ENCODE results near the gene POU2F1. TPM values are rescaled to one million over a fixed set of nuclear protein-coding genes. Genes with fewer than 3 reads are reported as not detected.

POU2F1 gene
- total RNA-seq, 1 experiment from 2014 or later = 25.3 TPM

DNA sequence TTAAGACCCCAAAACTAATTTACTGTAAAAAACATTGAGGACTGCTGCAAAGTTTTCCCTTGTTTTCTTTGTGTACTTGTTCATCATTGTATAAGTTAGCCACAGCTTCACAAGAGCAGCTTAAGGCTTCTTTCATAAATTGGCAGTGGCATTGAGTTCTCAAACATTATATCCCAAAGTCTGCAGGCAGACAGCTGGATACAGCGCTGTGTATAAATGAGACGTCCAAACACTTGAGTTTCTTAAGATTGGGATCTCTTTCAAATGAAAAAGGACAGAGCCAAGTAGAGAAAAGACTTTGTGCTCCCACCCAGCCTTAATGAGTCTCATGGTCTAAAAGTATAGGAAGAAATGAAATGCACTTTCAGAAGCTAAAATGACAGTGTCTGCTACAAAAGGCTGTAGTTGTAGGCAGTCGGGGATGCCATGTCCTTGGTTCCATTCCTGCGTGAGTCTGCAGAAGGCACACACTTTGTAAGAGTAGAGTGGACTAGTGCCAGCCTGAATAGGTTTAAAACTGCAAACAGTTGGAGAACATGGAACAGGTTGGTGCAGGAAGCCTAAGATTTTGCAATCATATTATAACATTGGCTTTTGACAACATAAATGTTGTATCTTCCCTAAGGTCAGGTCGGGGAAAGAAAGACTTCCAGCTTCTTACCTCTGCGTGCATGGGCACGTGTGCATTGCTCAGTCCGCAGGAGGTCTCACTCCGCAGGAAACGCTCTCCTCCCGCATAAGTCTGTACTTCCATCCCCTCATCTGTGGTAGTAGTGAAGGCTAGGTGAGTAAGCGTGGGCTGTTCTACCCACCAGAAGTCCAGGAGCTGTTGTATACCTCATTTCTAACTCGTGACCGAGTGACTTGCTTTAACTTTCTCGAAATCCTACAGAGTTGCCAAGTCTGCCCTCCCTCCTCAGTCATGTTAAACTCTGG lies 203.3 kb downstream of the POU2F1 start:
- Mint-ChIP-seq H3K27me3 (ENCODE audit: unreplicated experiment) (no peaks in the 10 kb centered on the region), H3K4me1 (ENCODE audit: low read depth, unreplicated experiment) (no peaks in the 10 kb centered on the region), H3K36me3 (ENCODE audit: insufficient read depth, unreplicated experiment) (no peaks in the 10 kb centered on the region), H3K9me3 (ENCODE audit: low read depth, unreplicated experiment) (no peaks in the 10 kb centered on the region), H3K27ac (ENCODE audit: unreplicated experiment) (no peak overlapping the region), H3K4me3 (ENCODE audit: low read depth, unreplicated experiment) (no peak overlapping the region)
- TF ChIP-seq, protein P1, sequence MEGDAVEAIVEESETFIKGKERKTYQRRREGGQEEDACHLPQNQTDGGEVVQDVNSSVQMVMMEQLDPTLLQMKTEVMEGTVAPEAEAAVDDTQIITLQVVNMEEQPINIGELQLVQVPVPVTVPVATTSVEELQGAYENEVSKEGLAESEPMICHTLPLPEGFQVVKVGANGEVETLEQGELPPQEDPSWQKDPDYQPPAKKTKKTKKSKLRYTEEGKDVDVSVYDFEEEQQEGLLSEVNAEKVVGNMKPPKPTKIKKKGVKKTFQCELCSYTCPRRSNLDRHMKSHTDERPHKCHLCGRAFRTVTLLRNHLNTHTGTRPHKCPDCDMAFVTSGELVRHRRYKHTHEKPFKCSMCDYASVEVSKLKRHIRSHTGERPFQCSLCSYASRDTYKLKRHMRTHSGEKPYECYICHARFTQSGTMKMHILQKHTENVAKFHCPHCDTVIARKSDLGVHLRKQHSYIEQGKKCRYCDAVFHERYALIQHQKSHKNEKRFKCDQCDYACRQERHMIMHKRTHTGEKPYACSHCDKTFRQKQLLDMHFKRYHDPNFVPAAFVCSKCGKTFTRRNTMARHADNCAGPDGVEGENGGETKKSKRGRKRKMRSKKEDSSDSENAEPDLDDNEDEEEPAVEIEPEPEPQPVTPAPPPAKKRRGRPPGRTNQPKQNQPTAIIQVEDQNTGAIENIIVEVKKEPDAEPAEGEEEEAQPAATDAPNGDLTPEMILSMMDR (IDR thresholded peaks at IDR 0.05; ENCODE audit: unreplicated experiment) = no peak
- BruUV-seq (replicated peaks) = no TSS peak
- intact Hi-C loops (cut with micrococcal nuclease; ENCODE audit: unreplicated experiment) = no loop called here
- CTCF ChIA-PET = no interaction called here
- DNase-seq = no peak

DNA sequence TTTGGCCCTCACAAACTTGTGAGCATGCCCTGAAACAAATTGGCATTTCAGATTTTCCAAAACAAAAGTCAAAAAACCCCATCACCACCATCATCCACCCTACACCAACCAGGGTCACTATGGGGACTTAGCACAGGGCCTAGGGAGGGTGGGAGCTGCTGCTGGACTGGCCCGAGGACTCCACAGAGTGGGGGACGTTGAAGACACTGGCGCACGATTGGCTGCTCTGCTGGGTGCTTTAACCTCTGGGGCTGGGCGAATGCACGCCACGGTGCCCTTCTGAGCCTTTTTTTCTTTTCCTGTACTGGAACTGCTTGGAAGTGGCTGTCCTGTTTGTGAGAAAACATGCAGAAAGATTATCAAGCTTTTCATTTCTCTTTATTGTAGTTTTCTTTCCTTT lies 204.8 kb downstream of the POU2F1 start:
- Mint-ChIP-seq H3K27ac (ENCODE audit: unreplicated experiment) (no peak overlapping the region), H3K9me3 (ENCODE audit: low read depth, unreplicated experiment) (no peaks in the 10 kb centered on the region), H3K4me1 (ENCODE audit: low read depth, unreplicated experiment) (no peaks in the 10 kb centered on the region), H3K36me3 (ENCODE audit: insufficient read depth, unreplicated experiment) (no peaks in the 10 kb centered on the region), H3K27me3 (ENCODE audit: unreplicated experiment) (no peaks in the 10 kb centered on the region), H3K4me3 (ENCODE audit: low read depth, unreplicated experiment) (no peak overlapping the region)
- CTCF ChIA-PET = no interaction called here
- DNase-seq = no peak
- TF ChIP-seq, protein P1 (IDR thresholded peaks at IDR 0.05; ENCODE audit: unreplicated experiment) = no peak
- intact Hi-C loops (cut with micrococcal nuclease; ENCODE audit: unreplicated experiment) = no loop called here
- no TSS peak for BruUV-seq (replicated peaks)

DNA sequence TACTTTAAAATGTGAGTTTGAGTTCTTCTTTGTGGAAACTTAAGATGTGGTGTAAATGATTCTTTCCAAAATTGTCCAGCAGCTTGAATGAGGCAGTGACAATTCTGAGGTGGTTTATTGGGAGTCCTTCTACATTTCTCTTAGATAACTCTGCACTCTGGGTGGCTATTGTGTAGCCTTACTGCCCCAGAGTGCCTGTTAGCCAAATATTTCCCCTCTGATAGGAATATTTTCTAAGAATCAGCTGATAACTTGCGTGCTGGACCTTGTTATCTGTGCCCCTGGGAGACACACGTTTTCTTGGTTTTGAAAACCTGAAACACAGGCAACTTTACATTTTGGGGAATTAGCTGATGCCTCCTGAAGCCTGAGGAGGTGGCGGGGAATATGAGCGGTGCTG lies 206.0 kb downstream of the POU2F1 start:
- DNase-seq = no peak
- Mint-ChIP-seq H3K4me1 (ENCODE audit: low read depth, unreplicated experiment) (no peaks in the 10 kb centered on the region), H3K9me3 (ENCODE audit: low read depth, unreplicated experiment) (no peaks in the 10 kb centered on the region), H3K27me3 (ENCODE audit: unreplicated experiment) (no peaks in the 10 kb centered on the region), H3K27ac (ENCODE audit: unreplicated experiment) (no peak overlapping the region), H3K4me3 (ENCODE audit: low read depth, unreplicated experiment) (no peak overlapping the region), H3K36me3 (ENCODE audit: insufficient read depth, unreplicated experiment) (no peaks in the 10 kb centered on the region)
- intact Hi-C loops (cut with micrococcal nuclease; ENCODE audit: unreplicated experiment) = no loop called here
- TF ChIP-seq, protein P1 (IDR thresholded peaks at IDR 0.05; ENCODE audit: unreplicated experiment) = no peak
- BruUV-seq (replicated peaks) = no TSS peak
- CTCF ChIA-PET = no interaction called here

DNA sequence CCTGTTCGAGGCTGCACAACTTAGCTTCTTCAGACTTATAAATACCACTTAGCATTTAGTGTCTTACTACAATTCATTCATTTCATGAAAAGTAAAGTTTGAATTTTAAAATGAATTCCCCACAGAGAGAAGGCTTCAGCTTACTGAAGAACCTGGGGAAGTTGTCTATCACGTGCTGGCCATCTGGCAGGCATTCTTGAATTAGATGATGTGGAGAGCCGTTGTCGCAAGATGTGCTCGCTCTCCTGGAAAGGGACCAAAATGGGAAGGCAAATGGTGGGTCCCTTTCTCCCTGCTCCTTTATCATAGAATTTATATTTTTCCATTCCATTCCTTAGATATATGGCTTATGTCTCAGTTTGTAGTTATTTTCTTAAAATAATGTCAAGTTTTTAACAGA lies 207.2 kb downstream of the POU2F1 start:
- Mint-ChIP-seq H3K4me1 (ENCODE audit: low read depth, unreplicated experiment) (no peaks in the 10 kb centered on the region), H3K4me3 (ENCODE audit: low read depth, unreplicated experiment) (no peak overlapping the region), H3K27ac (ENCODE audit: unreplicated experiment) (no peak overlapping the region), H3K36me3 (ENCODE audit: insufficient read depth, unreplicated experiment) (no peaks in the 10 kb centered on the region), H3K9me3 (ENCODE audit: low read depth, unreplicated experiment) (no peaks in the 10 kb centered on the region), H3K27me3 (ENCODE audit: unreplicated experiment) (no peaks in the 10 kb centered on the region)
- CTCF ChIA-PET = no interaction called here
- no TSS peak for BruUV-seq (replicated peaks)
- DNase-seq = no peak
- TF ChIP-seq, protein P1 (IDR thresholded peaks at IDR 0.05; ENCODE audit: unreplicated experiment) = no peak
- intact Hi-C loops (cut with micrococcal nuclease; ENCODE audit: unreplicated experiment) = no loop called here
